ENCODE measurements around the gene SPOCK1.

- TF ChIP-seq GATA2 (IDR thresholded peaks at IDR 0.05; ENCODE audit: low read depth, low read length) = no peak
- TF ChIP-seq GATA3 (IDR thresholded peaks at IDR 0.05; ENCODE audit: low read depth, low read length) = no peak
These were observed 152.8 kb downstream of the SPOCK1 start for GRCh38 chr5:137346281-137346680.

All from SH-SY5Y (cell line).